Adrenal gland (tissue), 12 donors: ENCODE measurements around the gene KIRREL3. TPM values are rescaled to one million over a fixed set of nuclear protein-coding genes. Genes with fewer than 3 reads are reported as not detected.

Experiments
- DNase-seq, 7 donors: peaks; one replicate each; pipeline ENCODE4 v3.0.0-alpha.2; 2019 to 2020
- H3K27ac ChIP-seq, 5 donors: fragments of 200-600 bp; sonication (generic) in 4 of 5; 1 replicate in 3 of 5; 2 replicates in 2 of 5; pipeline versions ENCODE4 v1.5.1 to v1.8.0; 2016 to 2020; ENCODE audit warnings: mild to moderate bottlenecking in 1 of 5
- H3K27me3 ChIP-seq: fragments of 200-600 bp; 2 replicates; pipeline ENCODE4 v1.8.0; 2021
- H3K36me3 ChIP-seq, 2 donors: fragments of 200-600 bp; replicated peaks in 1 of 2; 1 replicate in 1 of 2; 2 replicates in 1 of 2; pipeline versions ENCODE4 v1.5.1 to v1.8.0; 2018 to 2022
- H3K4me1 ChIP-seq, 2 donors: fragments of 200-600 bp; replicated peaks in 1 of 2; 1 replicate in 1 of 2; 2 replicates in 1 of 2; pipeline versions ENCODE4 v1.5.1 to v1.8.0; 2018 to 2021
- H3K4me3 ChIP-seq, 4 donors: fragments of 200-600 bp; sonication (generic) in 3 of 4; one replicate each; pipeline ENCODE4 v1.5.1; 2016 to 2018
- H3K9me3 ChIP-seq, 3 donors: fragments of 200-600 bp; sonication (generic) in 1 of 3; replicated peaks in 1 of 3; 1 replicate in 2 of 3; 2 replicates in 1 of 3; pipeline versions ENCODE4 v1.5.1 to v1.8.0; 2016 to 2021
- POLR2A ChIP-seq, 2 donors: fragments of 450-650 bp; IDR thresholded peaks; one replicate each; pipeline ENCODE4 v1.6.1; 2017; ENCODE audit warnings: antibody characterized with exemption in 2 of 2, mild to moderate bottlenecking in 2 of 2, moderate library complexity in 1 of 2
- WGBS, 4 donors: extraction: QIAGEN DNeasy Blood & Tissue Kit in 2 of 4; methylation state at CpG; one replicate each; pipeline versions ENCODE4 v1.1.5 to v1.1.7; 2013 to 2017; 5-methylcytosine and 5-hydroxymethylcytosine counted together
- intact Hi-C, 2 donors: fragments of 100-400 bp; cut with DNase I; formaldehyde crosslinking; loops; one replicate each; pipeline versions ENCODE4 v1.14.1 to v1.15.0; 2022 to 2023
- polyA plus RNA-seq, 3 donors: library from polyadenylated mRNA; stranded (reverse); fragments of 200-250 nt in 2 of 3; fragments of 350-450 nt in 1 of 3; fragmentation: Illumina TruSeq in 1 of 3; extraction: RNeasy Lipid Tissue Mini Kit (QIAGEN cat#74804) in 1 of 3; gene quantifications; one replicate each; pipeline ENCODE4 v1.2.3, GENCODE V29; 2013 to 2014
- total RNA-seq, 9 donors: library from RNA; depleted of rRNA in 4 of 9; stranded (reverse); fragments of >200 nt in 4 of 9; fragments of 120-200 nt in 1 of 9; fragmentation: NEBNext Ultra II Directional in 1 of 9; extraction: Animal tissue kit (Norgen Biotek cat#: 25700) in 1 of 9; gene quantifications; one replicate each; pipeline versions ENCODE4 v1.1.0 to v1.2.4, GENCODE V29; 2013 to 2023
- TF ChIP-seq, protein P1 (sequence below), 6 experiments: fragments of 450-650 bp in 4 of 6; fragments of 200-600 bp in 2 of 6; sonication (generic) in 1 of 6; IDR thresholded peaks; 1 replicate in 5 of 6; 2 replicates in 1 of 6; pipeline versions ENCODE4 v1.5.1 to v1.8.0; 2016 to 2021; ENCODE audit warnings: antibody characterized with exemption in 6 of 6, mild to moderate bottlenecking in 2 of 6, moderate library complexity in 1 of 6
- donor health status: healthy with polysubstance abuse.
- donor health status: Bipolar disorder and iron deficiency.
- donor health status: DM: yes; HTN: yes; CAD: no.
- donor health status: DM: no; HTN: no; CAD: no.
- donor health status: DM: no; HTN: no; CAD: no.
- donor health status: DM: yes; HTN: yes; CAD: no.

KIRREL3 gene
- total and polyA plus RNA-seq, 12 donors: 0.07 to 4.1 (median 0.64) TPM; not detected in 1

DNA sequence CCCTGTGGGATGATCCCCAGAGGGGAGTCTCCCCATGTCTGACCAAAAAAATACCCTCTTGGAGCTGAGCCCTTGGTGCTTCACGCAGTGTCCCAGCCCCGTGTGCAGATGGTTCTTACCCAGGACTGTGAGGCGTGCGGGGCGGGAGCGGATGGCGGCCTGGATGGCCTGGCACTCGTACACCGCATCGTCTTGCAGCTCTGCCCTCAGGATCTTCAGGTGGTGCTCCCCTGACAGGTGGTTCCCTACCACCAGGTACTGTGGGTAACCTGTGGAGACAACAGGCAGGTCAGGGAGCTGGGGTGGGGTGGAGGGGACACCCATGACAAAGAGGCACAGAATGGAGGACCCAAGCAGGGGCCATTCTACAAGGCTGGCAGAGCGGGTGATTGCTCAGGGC, 479.4 kb downstream of the KIRREL3 start:
- Histone ChIP-seq H3K27ac (no peak overlapping the region), H3K9me3 (no peaks in the 10 kb centered on the region), H3K27me3 (no peaks in the 10 kb centered on the region), H3K4me3 (no peak overlapping the region), H3K4me1 (no peaks in the 10 kb centered on the region), H3K36me3 (no peaks in the 10 kb centered on the region)
- intact Hi-C loops: no loop called here
- WGBS, 4 donors: 94 to 96% (median 95%) methylated on average over 10 to 11 of the region's 11 CpGs
- TF ChIP-seq, protein P1, sequence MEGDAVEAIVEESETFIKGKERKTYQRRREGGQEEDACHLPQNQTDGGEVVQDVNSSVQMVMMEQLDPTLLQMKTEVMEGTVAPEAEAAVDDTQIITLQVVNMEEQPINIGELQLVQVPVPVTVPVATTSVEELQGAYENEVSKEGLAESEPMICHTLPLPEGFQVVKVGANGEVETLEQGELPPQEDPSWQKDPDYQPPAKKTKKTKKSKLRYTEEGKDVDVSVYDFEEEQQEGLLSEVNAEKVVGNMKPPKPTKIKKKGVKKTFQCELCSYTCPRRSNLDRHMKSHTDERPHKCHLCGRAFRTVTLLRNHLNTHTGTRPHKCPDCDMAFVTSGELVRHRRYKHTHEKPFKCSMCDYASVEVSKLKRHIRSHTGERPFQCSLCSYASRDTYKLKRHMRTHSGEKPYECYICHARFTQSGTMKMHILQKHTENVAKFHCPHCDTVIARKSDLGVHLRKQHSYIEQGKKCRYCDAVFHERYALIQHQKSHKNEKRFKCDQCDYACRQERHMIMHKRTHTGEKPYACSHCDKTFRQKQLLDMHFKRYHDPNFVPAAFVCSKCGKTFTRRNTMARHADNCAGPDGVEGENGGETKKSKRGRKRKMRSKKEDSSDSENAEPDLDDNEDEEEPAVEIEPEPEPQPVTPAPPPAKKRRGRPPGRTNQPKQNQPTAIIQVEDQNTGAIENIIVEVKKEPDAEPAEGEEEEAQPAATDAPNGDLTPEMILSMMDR (IDR thresholded peaks at IDR 0.05): no peak
- TF ChIP-seq POLR2A (IDR thresholded peaks at IDR 0.05): no peak
- no peak for DNase-seq

GRCh38 chr11:126519764-126520734, 480.5 kb downstream of the KIRREL3 start:
- TF ChIP-seq, protein P1 (IDR thresholded peaks at IDR 0.05): no peak
- no peak for TF ChIP-seq POLR2A (IDR thresholded peaks at IDR 0.05)
- no peak overlapping the region for H3K27ac ChIP-seq

GRCh38 chr11:126518972-126519690, 481.4 kb downstream of the KIRREL3 start:
- no peaks in the 10 kb centered on the region for H3K36me3 ChIP-seq
- intact Hi-C loops: no loop called here
- no peak overlapping the region for H3K27ac ChIP-seq
- H3K27me3 ChIP-seq: no peaks in the 10 kb centered on the region
- no peaks in the 10 kb centered on the region for H3K9me3 ChIP-seq
- no peak overlapping the region for H3K4me3 ChIP-seq
- WGBS, 4 donors: 79 to 90% (median 84%) methylated on average over 9 to 11 of the region's 11 CpGs
- no peaks in the 10 kb centered on the region for H3K4me1 ChIP-seq
- DNase-seq: no peak
- TF ChIP-seq, protein P1 (IDR thresholded peaks at IDR 0.05): no peak
- no peak for TF ChIP-seq POLR2A (IDR thresholded peaks at IDR 0.05)

More at GRCh38 chr11:126519764-126520734, 480.5 kb downstream of the KIRREL3 start:
- H3K4me1 ChIP-seq: no peaks in the 10 kb centered on the region
- no peaks in the 10 kb centered on the region for H3K27me3 ChIP-seq
- no peaks in the 10 kb centered on the region for H3K9me3 ChIP-seq
- H3K36me3 ChIP-seq: no peaks in the 10 kb centered on the region
- intact Hi-C loops: no loop called here
- no peak overlapping the region for H3K4me3 ChIP-seq
- no peak for DNase-seq
- WGBS, 4 donors: 70 to 81% (median 74%) methylated on average over 18 to 25 of the region's 25 CpGs
